Measurements from ENCODE around the gene TSPEAR.

DNA sequence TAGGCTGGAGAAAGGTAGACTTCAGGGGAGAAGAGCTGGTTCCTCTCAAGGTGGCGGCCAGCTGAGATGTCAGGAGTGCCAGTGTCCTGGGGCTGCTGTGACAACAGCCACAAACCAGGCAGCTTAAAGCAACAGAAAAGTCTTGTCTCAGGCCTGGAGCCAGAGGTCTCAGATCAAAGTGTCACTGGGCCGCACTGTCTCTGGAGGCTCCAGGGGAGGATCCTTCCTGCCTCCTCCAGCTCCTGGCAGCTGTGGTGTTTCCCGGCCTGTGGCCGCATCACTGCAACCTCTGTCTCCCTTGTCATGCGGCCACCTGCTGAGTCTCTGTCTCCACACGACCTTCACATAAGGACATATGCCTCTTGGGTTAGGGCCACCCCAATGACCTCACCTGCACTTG, 24.4 kb upstream of the TSPEAR start:
- TF ChIP-seq, protein P1, sequence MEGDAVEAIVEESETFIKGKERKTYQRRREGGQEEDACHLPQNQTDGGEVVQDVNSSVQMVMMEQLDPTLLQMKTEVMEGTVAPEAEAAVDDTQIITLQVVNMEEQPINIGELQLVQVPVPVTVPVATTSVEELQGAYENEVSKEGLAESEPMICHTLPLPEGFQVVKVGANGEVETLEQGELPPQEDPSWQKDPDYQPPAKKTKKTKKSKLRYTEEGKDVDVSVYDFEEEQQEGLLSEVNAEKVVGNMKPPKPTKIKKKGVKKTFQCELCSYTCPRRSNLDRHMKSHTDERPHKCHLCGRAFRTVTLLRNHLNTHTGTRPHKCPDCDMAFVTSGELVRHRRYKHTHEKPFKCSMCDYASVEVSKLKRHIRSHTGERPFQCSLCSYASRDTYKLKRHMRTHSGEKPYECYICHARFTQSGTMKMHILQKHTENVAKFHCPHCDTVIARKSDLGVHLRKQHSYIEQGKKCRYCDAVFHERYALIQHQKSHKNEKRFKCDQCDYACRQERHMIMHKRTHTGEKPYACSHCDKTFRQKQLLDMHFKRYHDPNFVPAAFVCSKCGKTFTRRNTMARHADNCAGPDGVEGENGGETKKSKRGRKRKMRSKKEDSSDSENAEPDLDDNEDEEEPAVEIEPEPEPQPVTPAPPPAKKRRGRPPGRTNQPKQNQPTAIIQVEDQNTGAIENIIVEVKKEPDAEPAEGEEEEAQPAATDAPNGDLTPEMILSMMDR (IDR thresholded peaks at IDR 0.05), result no peak
- TF ChIP-seq POLR2A (IDR thresholded peaks at IDR 0.05) (no peak), EP300 (IDR thresholded peaks at IDR 0.05) (no peak)
